IMR-90 (cell line): Measurements from ENCODE around the gene ATXN7L2. TPM values are rescaled to one million over a fixed set of nuclear protein-coding genes. Genes with fewer than 3 reads are reported as not detected.

Experiments
- ATAC-seq: fragments of 200-7000 bp; cut with Tn5 transposase; 2 replicates; pipeline ENCODE4 v1.9.1; 2020; ENCODE audit warnings: low read depth, mild to moderate bottlenecking, moderate library complexity
- BruUV-seq: library from RNA; stranded (reverse); fragments of 400-500 nt; replicated peaks from 2 replicates; lab custom pipeline; 2021; lab: Mats Ljungman, UMichigan
- CTCF ChIA-PET: fragments of 300-600 bp; formaldehyde crosslinking; extraction: SDS; loops from one replicate; lab custom pipeline; 2021; ENCODE audit warnings: antibody characterized with exemption; lab: Yijun Ruan, JAX
- POLR2A ChIA-PET: fragments of 300-600 bp; sonication (Branson Sonifier 250); formaldehyde crosslinking; loops from one replicate; lab custom pipeline; 2022; ENCODE audit warnings: antibody characterized with exemption; ENCODE audit not compliant: unreplicated experiment; lab: Charles Lee
- DNase-seq: peaks from one replicate; pipeline ENCODE4 v3.0.0; 2013
- H2AFZ ChIP-seq: replicated peaks from 2 replicates; pipeline ENCODE3; 2013; ENCODE audit warnings: low read length, mild to moderate bottlenecking; ENCODE audit not compliant: poor library complexity
- H2AK5ac ChIP-seq: 2 replicates; pipeline ENCODE4 v1.6.1; 2013; ENCODE audit warnings: low read depth, low read length, inconsistent platforms
- H2AK9ac ChIP-seq: replicated peaks from 2 replicates; pipeline ENCODE3; 2013; ENCODE audit warnings: mild to moderate bottlenecking, low read depth, low read length, moderate library complexity; ENCODE audit not compliant: poor library complexity
- H2BK120ac ChIP-seq: 2 replicates; pipeline ENCODE4 v1.6.1; 2013; ENCODE audit warnings: low read depth, low read length, inconsistent platforms
- H2BK15ac ChIP-seq: 3 replicates; pipeline ENCODE4 v1.6.1; 2013; ENCODE audit warnings: low read depth, low read length, inconsistent platforms
- H2BK20ac ChIP-seq: 2 replicates; pipeline ENCODE4 v1.6.1; 2013; ENCODE audit warnings: low read depth, mild to moderate bottlenecking, inconsistent platforms, low read length, moderate library complexity
- H2BK5ac ChIP-seq: 2 replicates; pipeline ENCODE4 v1.6.1; 2013; ENCODE audit warnings: mild to moderate bottlenecking, low read depth, low read length, inconsistent platforms; ENCODE audit not compliant: poor library complexity, severe bottlenecking
- H3K14ac ChIP-seq: replicated peaks from 2 replicates; pipeline ENCODE4 v1.6.1; 2013; ENCODE audit warnings: low read depth, low read length, inconsistent platforms
- H3K18ac ChIP-seq: 2 replicates; pipeline ENCODE4 v1.6.1; 2013; ENCODE audit warnings: low read depth, low read length, control low read depth
- H3K23ac ChIP-seq: 2 replicates; pipeline ENCODE4 v1.6.1; 2013; ENCODE audit warnings: low read depth, low read length, inconsistent platforms
- H3K27ac ChIP-seq: 2 replicates; pipeline ENCODE4 v1.5.1; 2013; ENCODE audit warnings: mild to moderate bottlenecking, control low read depth, low read length; ENCODE audit not compliant: insufficient read depth
- H3K27me3 ChIP-seq: 2 replicates; pipeline ENCODE4 v1.6.1; 2013; ENCODE audit warnings: low read length; ENCODE audit not compliant: control insufficient read depth, insufficient read depth
- H3K36me3 ChIP-seq: 2 replicates; pipeline ENCODE4 v1.6.1; 2013; ENCODE audit warnings: low read length, mixed read lengths; ENCODE audit not compliant: control insufficient read depth, insufficient read depth
- H3K4ac ChIP-seq: 2 replicates; pipeline ENCODE4 v1.6.1; 2013; ENCODE audit warnings: low read depth, low read length, inconsistent platforms
- H3K4me1 ChIP-seq: 2 replicates; pipeline ENCODE4 v1.6.1; 2013; ENCODE audit warnings: low read length, mixed read lengths; ENCODE audit not compliant: control insufficient read depth, insufficient read depth
- H3K4me2 ChIP-seq: 2 replicates; pipeline ENCODE4 v1.6.1; 2013; ENCODE audit warnings: low read depth, mild to moderate bottlenecking, control low read depth, low read length, moderate library complexity
- H3K4me3 ChIP-seq: 2 replicates; pipeline ENCODE4 v1.5.1; 2013; ENCODE audit warnings: low read depth, mild to moderate bottlenecking, control low read depth, low read length, moderate library complexity; ENCODE audit not compliant: insufficient read depth
- H3K56ac ChIP-seq: 2 replicates; pipeline ENCODE4 v1.6.1; 2013; ENCODE audit warnings: low read length, inconsistent platforms; ENCODE audit not compliant: insufficient read depth; ENCODE audit errors: extremely low read depth
- H3K79me1 ChIP-seq, 2 experiments: 2 replicates each; pipeline ENCODE4 v1.6.1; 2013; ENCODE audit warnings: low read length in 2 of 2, inconsistent platforms in 1 of 2, low read depth in 1 of 2
- H3K9ac ChIP-seq: 2 replicates; pipeline ENCODE4 v1.6.1; 2013; ENCODE audit warnings: low read depth, low read length, control low read depth
- H3K9me1 ChIP-seq: 2 replicates; pipeline ENCODE4 v1.6.1; 2013; ENCODE audit warnings: low read length, inconsistent platforms; ENCODE audit not compliant: insufficient read depth
- H3K9me3 ChIP-seq: 2 replicates; pipeline ENCODE4 v1.6.1; 2013; ENCODE audit warnings: low read length; ENCODE audit not compliant: control insufficient read depth, insufficient read depth
- H4K20me1 ChIP-seq: 2 replicates; pipeline ENCODE4 v1.6.1; 2013; ENCODE audit warnings: low read length, inconsistent platforms; ENCODE audit not compliant: insufficient read depth
- H4K5ac ChIP-seq: 2 replicates; pipeline ENCODE4 v1.6.1; 2013; ENCODE audit warnings: mild to moderate bottlenecking, low read depth, low read length, control low read depth
- H4K8ac ChIP-seq, 2 experiments: 2 replicates each; pipeline ENCODE4 v1.6.1; 2013; ENCODE audit warnings: low read depth in 2 of 2, low read length in 2 of 2, control low read depth in 1 of 2, inconsistent platforms in 1 of 2
- H4K91ac ChIP-seq: 2 replicates; pipeline ENCODE4 v1.6.1; 2013; ENCODE audit warnings: low read depth, low read length, inconsistent platforms; ENCODE audit not compliant: insufficient read depth
- BHLHE40 ChIP-seq: fragments of 150-350 bp; IDR thresholded peaks from 2 replicates; pipeline ENCODE4 v1.6.1; 2016; ENCODE audit warnings: mild to moderate bottlenecking, low read depth, low read length
- ELK1 ChIP-seq: fragments of 150-350 bp; IDR thresholded peaks from 2 replicates; pipeline ENCODE4 v1.6.1; 2016; ENCODE audit warnings: low read depth, mild to moderate bottlenecking, low read length, moderate library complexity, borderline replicate concordance
- FOS ChIP-seq: fragments of 150-350 bp; IDR thresholded peaks from 2 replicates; pipeline ENCODE4 v1.6.1; 2016; ENCODE audit warnings: low read depth, low read length
- MAFK ChIP-seq: IDR thresholded peaks from 2 replicates; pipeline ENCODE4 v1.6.1; 2012; ENCODE audit warnings: low read depth, low read length, improper control_type of control experiment
- MAZ ChIP-seq: IDR thresholded peaks from 2 replicates; pipeline ENCODE4 v1.6.1; 2012; ENCODE audit warnings: low read depth, mild to moderate bottlenecking, low read length, improper control_type of control experiment, moderate library complexity, borderline replicate concordance
- MXI1 ChIP-seq: IDR thresholded peaks from 2 replicates; pipeline ENCODE4 v1.6.1; 2012; ENCODE audit warnings: low read depth, mild to moderate bottlenecking, low read length, moderate library complexity, borderline replicate concordance
- POLR2A ChIP-seq: IDR thresholded peaks from 2 replicates; pipeline ENCODE4 v1.6.1; 2012; ENCODE audit warnings: mild to moderate bottlenecking, low read depth, low read length
- RAD21 ChIP-seq: IDR thresholded peaks from 2 replicates; pipeline ENCODE4 v1.6.1; 2012; ENCODE audit warnings: low read length, improper control_type of control experiment
- SMC3 ChIP-seq: fragments of 150-350 bp; IDR thresholded peaks from 2 replicates; pipeline ENCODE4 v1.6.1; 2016; ENCODE audit warnings: low read depth, mild to moderate bottlenecking, antibody characterized with exemption, low read length, moderate library complexity
- USF2 ChIP-seq: fragments of 150-350 bp; IDR thresholded peaks from 2 replicates; pipeline ENCODE4 v1.6.1; 2017; ENCODE audit warnings: mild to moderate bottlenecking, antibody characterized with exemption, low read length, low read depth
- WGBS, 2 experiments: methylation state at CpG; one replicate each; pipeline versions ENCODE4 v1.1.5 to v1.1.7; 2013; ENCODE audit warnings: missing lambda C conversion rate in 2 of 2; ENCODE audit not compliant: insufficient read length in 1 of 2; ENCODE audit errors: extremely low coverage in 2 of 2; 5-methylcytosine and 5-hydroxymethylcytosine counted together
- dilution Hi-C: fragments of 300-500 bp; cut with HindIII; formaldehyde crosslinking; loops from one replicate; pipeline ENCODE4 v1.14.3; 2018; ENCODE audit warnings: low sequenced_read_pairs; ENCODE audit not compliant: unreplicated experiment
- in situ Hi-C: fragments of 300-500 bp; cut with MboI; formaldehyde crosslinking; loops from 3 replicates; pipeline ENCODE4 v1.14.3; 2019; ENCODE audit warnings: low sequenced_read_pairs, inconsistent platforms, mixed read lengths
- intact Hi-C: fragments of 100-400 bp; cut with micrococcal nuclease; formaldehyde crosslinking; loops from 2 replicates; pipeline ENCODE4 v1.10.0; 2022
- polyA plus RNA-seq, 3 experiments: library from polyadenylated mRNA; depleted of rRNA; stranded (reverse); fragments of >200 nt; gene quantifications; 2 replicates each; pipeline ENCODE4 v1.2.3, GENCODE V29; 2012; ENCODE audit warnings: low replicate concordance in 1 of 3
- total RNA-seq: library from RNA; depleted of rRNA; stranded (reverse); fragments of >200 nt; gene quantifications from 2 replicates; pipeline ENCODE4 v1.2.3, GENCODE V29; 2012

The ATXN7L2 gene
- total and polyA plus RNA-seq, 2 of the 4 experiments (the other 2 are of a cell fraction) = 1.3 to 4.8 TPM

GRCh38 chr1:109468903-109469302 lies 14.8 kb upstream of the ATXN7L2 start:
- no TSS peak for BruUV-seq
- intact Hi-C loops = no loop called here
- no peaks in the 10 kb centered on the region for H3K4me1 ChIP-seq

More at GRCh38 chr1:109468903-109469302, 14.8 kb upstream of the ATXN7L2 start:
- no peaks in the 10 kb centered on the region for H3K36me3 ChIP-seq
- H3K27ac ChIP-seq = no peak overlapping the region
- no peak overlapping the region for H3K4me3 ChIP-seq
- H3K79me1 ChIP-seq = no peaks in the 10 kb centered on the region
- H3K56ac ChIP-seq = no peak overlapping the region
- no peak overlapping the region for H2AK5ac ChIP-seq
- no peak overlapping the region for H3K9ac ChIP-seq
- no peak overlapping the region for H3K4ac ChIP-seq
- ATAC-seq = no peak
- dilution Hi-C loops (no loop called here), in situ Hi-C loops (no loop called here)
- H3K9me3 ChIP-seq = no peaks in the 10 kb centered on the region
- DNase-seq = no peak
- ChIA-PET CTCF (interaction anchor here (0.6 to 0.7 kb wide), 2 partner anchors 14 to 680 kb away, joined by 4 read pairs; no protein-coding TSS in a partner anchor), POLR2A (interaction anchor here (0.7 kb wide), 1 partner anchor 360 kb away, joined by 8 read pairs; no protein-coding TSS in a partner anchor)
- H2BK5ac ChIP-seq = no peak overlapping the region
- H4K8ac ChIP-seq = no peak overlapping the region
- 20% methylated on average over 1 of the region's 2 CpGs; no CpG with 5 or more reads in 1 of the 2 experiments for WGBS, 2 experiments
- H2BK20ac ChIP-seq = no peak overlapping the region
- no peak overlapping the region for H2AK9ac ChIP-seq
- no peak for TF ChIP-seq MXI1
- no peak for TF ChIP-seq SMC3
- no peak for TF ChIP-seq MAFK
- TF ChIP-seq FOS = no peak
- no peak for TF ChIP-seq RAD21
- no peak for TF ChIP-seq POLR2A
- no peak for TF ChIP-seq ELK1
- TF ChIP-seq BHLHE40 = no peak
- no peak for TF ChIP-seq MAZ
- TF ChIP-seq USF2 = no peak
- no peak overlapping the region for H2AFZ ChIP-seq
- H4K5ac ChIP-seq = no peak overlapping the region
- H2BK120ac ChIP-seq = no peak overlapping the region
- H4K91ac ChIP-seq = no peak overlapping the region
- no peak overlapping the region for H2BK15ac ChIP-seq
- no peaks in the 10 kb centered on the region for H3K9me1 ChIP-seq
- no peak overlapping the region for H3K14ac ChIP-seq
- H3K4me2 ChIP-seq = no peak overlapping the region
- H4K20me1 ChIP-seq = no peaks in the 10 kb centered on the region
- no peak overlapping the region for H3K23ac ChIP-seq
- H3K27me3 ChIP-seq = peaks cover 72% of the 10 kb centered on the region
- no peak overlapping the region for H3K18ac ChIP-seq
